Suppressor macrophage (primary cell): ENCODE measurements around the gene ZNHIT6.
"Not testable (repeated sequence)": the region's sequence is repeated elsewhere in the genome, so short reads cannot be mapped to it uniquely, and the experiment has no call there.

Experiments used
- DNase-seq, 4 experiments: peaks; one replicate each; pipeline ENCODE4 v3.0.0-alpha.2; 2020 to 2022

The ZNHIT6 gene

DNA sequence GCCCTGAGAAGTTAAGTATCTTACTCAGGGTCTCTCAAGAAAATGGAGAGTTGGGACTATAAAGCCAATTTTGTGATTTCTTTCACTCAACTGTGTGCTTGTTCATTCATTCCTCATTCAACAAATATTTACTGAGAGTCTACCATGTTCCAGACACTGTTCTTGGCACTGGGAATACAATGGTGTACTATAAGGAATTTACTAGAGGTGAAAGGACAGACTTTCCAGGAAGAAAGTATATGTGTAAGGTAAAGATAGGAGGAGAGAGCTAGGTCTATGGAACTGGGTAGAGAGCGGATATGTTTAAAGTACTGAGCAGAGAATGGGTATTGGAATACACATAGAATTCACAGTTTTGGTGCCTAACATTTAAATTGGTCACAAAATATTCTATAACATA is 42.3 kb downstream of the ZNHIT6 start:
- DNase-seq, result no peak

GRCh38 chr1:85663382-85663781 is 44.9 kb downstream of the ZNHIT6 start:
- no peak for DNase-seq

DNA sequence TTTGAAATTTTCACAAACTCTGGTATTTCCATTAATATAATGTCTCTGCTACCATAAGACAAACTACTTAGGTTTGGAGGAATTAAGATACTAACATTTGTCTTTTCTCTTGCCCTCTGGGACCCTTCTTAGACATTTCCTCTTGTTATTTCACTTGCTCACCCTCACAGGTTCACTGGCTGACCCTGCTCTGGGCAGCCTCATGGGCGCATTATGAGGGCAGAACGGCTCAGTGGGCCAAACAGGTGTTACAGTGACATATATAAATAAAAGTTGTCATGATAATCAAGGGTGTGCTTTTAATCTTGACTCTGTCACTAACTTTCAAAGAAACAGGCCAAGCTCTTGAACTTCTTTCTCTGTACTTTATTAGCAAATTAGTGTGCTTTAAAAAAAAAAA is 46.5 kb downstream of the ZNHIT6 start:
- no peak for DNase-seq

DNA sequence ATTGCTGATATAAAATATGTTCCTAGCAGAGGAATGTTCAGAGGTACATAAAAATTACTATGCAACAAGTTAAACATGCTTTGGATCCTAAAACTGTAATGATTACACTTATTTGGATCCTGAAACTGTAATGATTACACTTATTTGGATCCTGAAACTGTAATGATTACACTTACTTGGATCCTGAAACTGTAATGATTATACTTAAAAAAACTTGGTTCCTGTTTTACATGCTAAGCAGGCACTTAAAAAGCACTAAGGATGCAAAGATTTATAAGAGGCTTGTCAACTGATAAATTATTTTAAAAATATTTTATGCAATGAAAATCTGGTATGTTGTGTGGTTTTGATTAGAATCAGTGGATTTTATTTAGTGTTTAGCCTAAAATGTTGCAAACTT is 47.7 kb downstream of the ZNHIT6 start:
- no peak for DNase-seq

DNA sequence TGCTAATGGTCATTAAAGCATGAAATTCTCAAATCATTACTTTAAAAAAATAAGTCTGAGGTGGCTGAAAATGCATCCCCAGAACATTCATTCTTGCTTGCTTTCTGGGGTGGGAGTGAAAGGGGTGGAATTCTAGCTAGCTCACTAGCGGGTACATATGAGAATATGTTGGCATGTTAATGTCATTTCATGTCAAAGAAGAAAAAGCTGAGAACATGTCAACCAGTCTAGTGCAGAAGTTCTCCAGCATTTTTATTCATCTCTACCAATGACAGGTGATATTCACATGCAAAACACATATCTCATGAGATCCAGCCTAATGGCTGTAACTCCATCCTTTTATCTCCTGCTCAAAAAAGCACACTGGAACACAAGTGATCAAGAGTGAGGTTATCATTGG is 49.1 kb downstream of the ZNHIT6 start:
- no peak for DNase-seq

GRCh38 chr1:85656948-85657347 is 51.3 kb downstream of the ZNHIT6 start:
- DNase-seq, result no peak

GRCh38 chr1:85656256-85656655 is 52.0 kb downstream of the ZNHIT6 start:
- DNase-seq, result no peak

DNA sequence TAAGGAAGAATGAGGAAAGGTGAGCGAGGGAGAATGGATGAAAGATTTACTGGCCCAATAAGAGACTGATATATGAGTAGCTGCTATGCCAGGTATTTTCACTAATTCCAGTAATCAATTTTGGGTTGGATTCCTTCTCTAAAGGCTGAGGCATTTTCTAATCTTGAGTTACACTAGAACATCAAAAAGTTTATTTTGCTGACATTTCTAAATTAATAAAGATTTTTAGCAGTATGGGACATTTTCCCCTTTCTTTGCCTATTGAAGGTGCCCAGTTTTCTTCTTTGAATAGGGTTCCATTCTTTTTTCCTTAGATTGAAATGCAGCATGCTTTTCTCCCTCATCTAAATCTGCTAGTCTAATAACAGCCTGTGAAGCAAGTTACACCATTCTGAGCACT is 52.9 kb downstream of the ZNHIT6 start:
- no peak for DNase-seq

GRCh38 chr1:85654066-85654782 is 54.0 kb downstream of the ZNHIT6 start:
- DNase-seq, result no peak

GRCh38 chr1:85652327-85652726 is 55.9 kb downstream of the ZNHIT6 start:
- no peak for DNase-seq

DNA sequence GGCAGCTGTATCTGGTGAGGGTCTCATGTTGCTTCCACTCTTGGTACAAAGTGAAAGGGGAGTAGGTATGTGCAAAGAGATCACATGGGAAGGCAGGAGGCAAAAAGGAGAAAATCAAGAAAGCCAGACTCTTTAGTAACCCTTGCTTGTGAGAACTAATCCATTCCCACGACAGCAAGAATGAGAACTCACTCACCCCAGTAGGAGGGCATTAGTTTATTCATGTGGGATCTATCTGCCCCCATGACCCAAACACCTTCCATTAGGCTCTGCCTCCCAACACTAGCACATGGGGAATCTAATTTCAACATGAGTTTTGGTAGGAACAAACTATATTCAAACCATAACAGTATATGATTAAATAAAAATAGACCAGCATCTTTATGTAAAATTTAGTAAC is 57.6 kb downstream of the ZNHIT6 start:
- DNase-seq, result no peak

DNA sequence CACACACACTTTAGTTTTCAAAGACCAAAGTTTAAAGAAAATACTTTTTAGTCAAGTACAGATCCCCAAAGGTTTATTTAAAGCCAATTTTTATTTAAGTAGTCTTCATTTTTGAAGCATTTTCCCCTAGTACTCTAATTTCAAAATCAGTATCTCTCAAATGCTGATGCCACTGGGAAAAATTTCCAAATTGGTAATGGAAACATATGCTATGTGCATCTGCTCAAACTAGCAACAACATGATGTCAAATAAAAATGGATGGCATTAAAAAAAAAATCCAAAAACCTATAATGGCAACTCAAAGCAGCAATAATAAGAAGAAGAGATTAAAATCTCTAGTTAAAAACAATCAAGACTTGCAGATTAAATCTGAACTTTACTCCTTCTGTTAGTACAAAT is 58.6 kb downstream of the ZNHIT6 start:
- no peak for DNase-seq

GRCh38 chr1:85641598-85642556 is 66.4 kb downstream of the ZNHIT6 start:
- not testable (repeated sequence) for DNase-seq

GRCh38 chr1:85639920-85640319 is 68.3 kb downstream of the ZNHIT6 start:
- not testable (repeated sequence) for DNase-seq

DNA sequence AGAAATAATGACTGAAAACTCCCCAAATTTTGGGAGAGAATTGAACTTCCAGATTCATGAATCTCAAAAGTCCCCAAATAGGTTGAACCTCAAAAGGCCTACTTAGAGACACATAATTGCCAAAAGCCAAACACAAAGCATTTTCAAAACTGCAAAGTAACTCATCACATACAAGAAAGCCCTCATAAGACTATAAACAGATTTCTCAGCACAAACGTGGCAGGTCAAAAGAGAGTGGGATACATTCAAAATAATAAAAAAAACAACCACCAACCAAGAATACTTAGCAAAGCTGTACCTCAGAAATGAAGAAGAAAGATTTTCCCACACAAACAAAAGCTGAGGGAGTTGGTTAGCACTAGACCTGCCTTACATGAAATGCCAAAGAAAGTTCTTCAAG is 69.8 kb downstream of the ZNHIT6 start:
- DNase-seq, result no peak

GRCh38 chr1:85630493-85630892 is 77.7 kb downstream of the ZNHIT6 start:
- DNase-seq, result no peak

- DNase-seq, result no peak
Measured at GRCh38 chr1:85629532-85629920, 78.7 kb downstream of the ZNHIT6 start.

GRCh38 chr1:85628791-85629531 is 79.3 kb downstream of the ZNHIT6 start:
- no peak for DNase-seq

GRCh38 chr1:85626818-85627217 is 81.4 kb downstream of the ZNHIT6 start:
- no peak for DNase-seq

DNA sequence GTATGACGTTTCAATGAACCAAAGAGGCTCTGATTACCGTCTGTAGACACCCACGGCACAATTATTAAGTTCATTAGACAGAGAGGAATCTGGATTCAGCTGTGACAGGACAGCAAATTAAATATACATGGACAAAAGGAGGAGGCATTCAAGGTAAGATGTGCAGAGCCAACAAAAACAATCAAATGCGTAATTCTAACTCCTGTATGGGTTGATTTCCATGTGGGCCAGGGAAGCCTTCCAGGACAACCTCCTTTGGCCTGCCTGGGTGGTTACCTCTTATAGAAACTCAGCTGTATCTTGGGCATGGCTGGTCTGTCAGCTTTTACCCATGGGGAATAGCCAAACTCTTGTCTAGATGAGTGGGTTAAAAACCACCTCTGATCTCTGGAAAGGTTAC is 83.9 kb downstream of the ZNHIT6 start:
- DNase-seq, result no peak

DNA sequence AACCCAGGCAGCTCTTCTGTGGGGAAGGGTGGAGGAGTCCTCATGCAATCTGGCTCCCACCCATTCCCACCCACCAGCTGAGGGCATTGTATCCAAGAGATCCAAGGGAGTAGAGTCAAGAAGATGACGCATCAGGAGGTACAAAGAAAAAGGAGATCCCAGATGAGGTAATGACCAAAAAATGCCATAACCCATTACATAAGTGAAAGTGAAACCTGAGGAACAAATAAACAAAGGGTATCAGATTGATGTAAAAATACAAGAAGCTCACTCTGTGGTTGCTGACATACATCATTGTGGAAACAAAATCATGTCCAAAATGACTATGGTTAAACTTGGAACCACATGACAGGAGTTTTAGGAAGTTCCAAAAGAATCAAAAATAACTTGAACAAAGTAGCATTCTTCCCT is 85.2 kb downstream of the ZNHIT6 start:
- DNase-seq, result no peak

GRCh38 chr1:85621430-85621829 is 86.8 kb downstream of the ZNHIT6 start:
- DNase-seq, result no peak

- peak in 1 of 4 experiments; percentile 2 for DNase-seq
Measured at GRCh38 chr1:85617633-85618100, 90.6 kb downstream of the ZNHIT6 start.
